ENCODE results near the gene CPNE7.
"Not testable (repeated sequence)": the region's sequence is repeated elsewhere in the genome, so short reads cannot be mapped to it uniquely, and the experiment has no call there.

The CPNE7 gene

GRCh38 chr16:89586218-89586617 is 10.7 kb downstream of the CPNE7 start:
- no peak for DNase-seq

GRCh38 chr16:89586853-89587252 is 11.3 kb downstream of the CPNE7 start:
- DNase-seq, result no peak

- DNase-seq, result not testable (repeated sequence)
Measured at GRCh38 chr16:89587676-89588075, 12.1 kb downstream of the CPNE7 start.

- DNase-seq, result no peak
Measured at GRCh38 chr16:89588413-89589109, 13.0 kb downstream of the CPNE7 start.

GRCh38 chr16:89589241-89589926 is 13.8 kb downstream of the CPNE7 start:
- DNase-seq, result no peak

GRCh38 chr16:89593841-89594240 is 18.3 kb downstream of the CPNE7 start:
- DNase-seq, result no peak

GRCh38 chr16:89595330-89596060 is 19.9 kb downstream of the CPNE7 start:
- no peak for DNase-seq

- no peak for DNase-seq
Measured at GRCh38 chr16:89596061-89596689, 20.6 kb downstream of the CPNE7 start.

- DNase-seq, result no peak
Measured at GRCh38 chr16:89596957-89597649, 21.5 kb downstream of the CPNE7 start.

GRCh38 chr16:89598199-89598598 is 22.6 kb downstream of the CPNE7 start:
- no peak for DNase-seq

- DNase-seq, result no peak
Measured at GRCh38 chr16:89599451-89599858, 23.9 kb downstream of the CPNE7 start.

GRCh38 chr16:89599902-89600301 is 24.3 kb downstream of the CPNE7 start:
- no peak for DNase-seq

DNA sequence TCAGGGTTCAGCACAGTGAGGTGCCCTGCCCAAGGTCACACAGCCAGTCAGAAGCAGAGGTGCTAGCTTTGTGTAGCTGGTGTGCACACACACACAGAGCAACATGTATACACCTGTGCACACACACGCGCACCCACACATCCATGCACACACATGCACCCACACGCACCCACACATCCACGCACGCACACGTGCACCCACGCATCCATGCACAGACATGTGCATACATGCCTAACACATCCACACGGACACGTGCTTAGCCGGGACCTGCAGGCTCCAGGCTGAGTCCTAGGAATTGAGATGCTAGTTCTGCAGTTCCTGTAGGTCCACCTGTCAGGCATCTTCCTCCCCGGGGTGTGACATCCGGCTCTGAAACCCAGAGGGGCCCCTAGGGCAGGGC is 24.9 kb downstream of the CPNE7 start:
- no peak for DNase-seq

- DNase-seq, result no peak
Measured at GRCh38 chr16:89600956-89601355, 25.4 kb downstream of the CPNE7 start.

- DNase-seq, result no peak
Measured at GRCh38 chr16:89601906-89602272, 26.3 kb downstream of the CPNE7 start.

- peak; percentile 33 for DNase-seq
Measured at GRCh38 chr16:89602273-89602951, 26.9 kb downstream of the CPNE7 start.

DNA sequence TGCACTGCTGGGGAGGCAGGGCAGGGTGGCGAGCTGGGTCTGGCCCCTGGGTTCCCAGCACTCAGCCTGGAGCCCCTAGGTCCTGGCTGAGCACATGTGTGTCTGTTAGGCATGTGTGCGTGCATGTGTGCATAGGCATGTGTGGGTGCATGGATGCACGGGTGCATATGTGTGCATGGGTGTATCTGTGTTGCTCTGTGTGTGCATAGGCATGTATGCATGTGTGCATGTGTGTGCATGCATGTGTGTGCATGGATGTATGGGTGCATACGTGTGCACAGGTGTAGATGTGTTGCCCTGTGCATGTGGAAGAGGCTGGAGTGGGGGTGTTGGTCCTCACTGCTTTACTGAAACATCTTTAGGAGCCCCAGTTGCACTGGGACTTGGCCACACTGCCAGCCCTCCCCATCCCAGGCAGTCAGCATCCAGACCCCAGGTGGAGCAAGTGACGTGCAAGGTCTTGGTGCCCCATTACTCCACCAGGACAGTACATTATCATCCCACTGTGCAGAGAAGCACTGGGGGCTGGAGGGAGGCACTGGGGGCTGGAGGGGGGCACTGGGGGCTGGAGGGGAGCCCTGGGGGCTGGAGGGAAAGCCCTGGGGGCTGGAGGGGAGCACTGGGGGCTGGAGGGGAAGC is 27.5 kb downstream of the CPNE7 start:
- DNase-seq, result no peak

DNA sequence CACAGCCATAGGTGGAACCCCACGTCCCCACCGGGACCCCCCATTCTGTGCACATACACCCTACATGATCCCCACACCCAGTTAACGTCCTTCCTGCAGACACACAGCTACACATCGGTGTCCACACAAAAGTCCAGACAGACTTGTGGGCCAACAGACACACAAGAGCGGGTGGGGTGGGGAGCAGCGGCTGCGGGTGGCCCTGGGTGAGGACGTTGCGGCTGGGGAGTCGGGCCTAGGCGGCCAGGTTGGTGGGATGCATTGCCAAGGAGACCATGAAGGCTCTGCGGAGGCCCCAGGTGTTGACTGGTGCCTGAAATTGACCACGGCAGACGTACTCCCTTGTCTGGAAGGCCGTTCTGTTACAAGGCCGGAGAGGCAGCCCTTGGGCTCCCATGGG is 29.2 kb downstream of the CPNE7 start:
- DNase-seq, result no peak

- DNase-seq, result no peak
Measured at GRCh38 chr16:89605186-89605970, 29.8 kb downstream of the CPNE7 start.

GRCh38 chr16:89606006-89606405 is 30.4 kb downstream of the CPNE7 start:
- no peak for DNase-seq

GRCh38 chr16:89607453-89607852 is 31.9 kb downstream of the CPNE7 start:
- no peak for DNase-seq

Data from KG1 (cell line).